MM.1S (cell line): ENCODE results near the gene CDKN2AIP.
"Not testable (repeated sequence)": the region's sequence is repeated elsewhere in the genome, so short reads cannot be mapped to it uniquely, and the experiment has no call there.

ENCODE experiments used
- DNase-seq: peaks from one replicate; pipeline ENCODE4 v3.0.0-alpha.2; 2015
- H2AFZ ChIP-seq: fragments of 300-600 bp; sonication (generic); 2 replicates; pipeline ENCODE4 v1.6.0; 2016; ENCODE audit warnings: antibody characterized with exemption, low read length
- H3F3A ChIP-seq: fragments of 300-600 bp; sonication (generic); 2 replicates; pipeline ENCODE4 v1.6.1; 2016; ENCODE audit warnings: mild to moderate bottlenecking, antibody characterized with exemption, low read length, moderate library complexity, mixed read lengths; ENCODE audit not compliant: insufficient read depth
- H3K27ac ChIP-seq: fragments of 300-600 bp; sonication (generic); 2 replicates; pipeline ENCODE4 v1.5.1; 2016; ENCODE audit warnings: mild to moderate bottlenecking, low read length
- H3K27me3 ChIP-seq: fragments of 300-600 bp; sonication (generic); replicated peaks from 2 replicates; pipeline ENCODE4 v1.6.0; 2016; ENCODE audit warnings: low read length; ENCODE audit not compliant: insufficient read depth
- H3K36me3 ChIP-seq: fragments of 300-600 bp; sonication (generic); replicated peaks from 2 replicates; pipeline ENCODE4 v1.6.1; 2016; ENCODE audit warnings: mild to moderate bottlenecking, low read length, mixed read lengths; ENCODE audit not compliant: insufficient read depth
- H3K4me1 ChIP-seq: fragments of 300-600 bp; sonication (generic); 2 replicates; pipeline ENCODE4 v1.6.1; 2016; ENCODE audit warnings: low read length, mixed read lengths
- H3K4me2 ChIP-seq: fragments of 300-600 bp; sonication (generic); 2 replicates; pipeline ENCODE4 v1.6.0; 2016; ENCODE audit warnings: low read depth, low read length
- H3K4me3 ChIP-seq: fragments of 300-600 bp; sonication (generic); 2 replicates; pipeline ENCODE4 v1.5.1; 2016; ENCODE audit warnings: low read length, mixed read lengths
- H3K79me2 ChIP-seq: fragments of 300-600 bp; sonication (generic); 2 replicates; pipeline ENCODE4 v1.6.1; 2016; ENCODE audit warnings: mixed run types, low read length, mixed read lengths
- H3K9ac ChIP-seq: fragments of 300-600 bp; sonication (generic); 2 replicates; pipeline ENCODE4 v1.6.1; 2016; ENCODE audit warnings: low read length, mixed read lengths
- H3K9me2 ChIP-seq: fragments of 300-600 bp; sonication (generic); replicated peaks from 2 replicates; pipeline ENCODE4 v1.6.1; 2016; ENCODE audit warnings: mild to moderate bottlenecking, low read length, mixed read lengths; ENCODE audit not compliant: insufficient read depth
- H3K9me3 ChIP-seq: fragments of 300-600 bp; sonication (generic); replicated peaks from 2 replicates; pipeline ENCODE4 v1.6.1; 2016; ENCODE audit warnings: mild to moderate bottlenecking, low read length, mixed read lengths; ENCODE audit not compliant: insufficient read depth
- H4K20me1 ChIP-seq: fragments of 300-600 bp; sonication (generic); 2 replicates; pipeline ENCODE4 v1.6.1; 2016; ENCODE audit warnings: mild to moderate bottlenecking, low read length, moderate library complexity, mixed read lengths; ENCODE audit not compliant: insufficient read depth
- CTCF ChIP-seq: fragments of 300-600 bp; sonication (generic); IDR thresholded peaks from 2 replicates; pipeline ENCODE4 v1.5.1; 2016; ENCODE audit warnings: antibody characterized with exemption, low read length, mixed read lengths
- EZH2 ChIP-seq: fragments of 300-600 bp; sonication (generic); optimal IDR thresholded peaks from 2 replicates; pipeline ENCODE3; 2017; ENCODE audit warnings: low read depth, mild to moderate bottlenecking, antibody characterized with exemption, low read length, mixed read lengths
- EZH2phosphoT487 ChIP-seq: fragments of 300-600 bp; sonication (generic); IDR thresholded peaks from 2 replicates; pipeline ENCODE4 v1.6.1; 2018; ENCODE audit warnings: antibody characterized with exemption, low read length

Gene CDKN2AIP

GRCh38 chr4:183455431-183456195 is 11.2 kb downstream of the CDKN2AIP start:
- Histone ChIP-seq H3K4me1 (no peaks in the 10 kb centered on the region), H3K27me3 (no peaks in the 10 kb centered on the region), H3K79me2 (no peaks in the 10 kb centered on the region), H3K4me3 (no peak overlapping the region), H3K4me2 (no peak overlapping the region), H4K20me1 (no peaks in the 10 kb centered on the region), H3K27ac (no peak overlapping the region), H3K9me2 (no peaks in the 10 kb centered on the region), H3K36me3 (no peaks in the 10 kb centered on the region), H3K9ac (no peak overlapping the region), H3F3A (no peaks in the 10 kb centered on the region; the same call in 1 of the 2 replicates), H2AFZ (no peak overlapping the region), H3K9me3 (no peaks in the 10 kb centered on the region)
- TF ChIP-seq EZH2phosphoT487 (no peak), EZH2 (no peak), CTCF (no peak)
- DNase-seq: no peak

GRCh38 chr4:183458005-183458404 is 13.6 kb downstream of the CDKN2AIP start:
- H3F3A ChIP-seq: no peaks in the 10 kb centered on the region
- H3K9me2 ChIP-seq: no peaks in the 10 kb centered on the region
- no peak overlapping the region for H3K4me2 ChIP-seq
- H3K27ac ChIP-seq: no peak overlapping the region
- TF ChIP-seq EZH2phosphoT487: no peak
- no peak for TF ChIP-seq CTCF
- TF ChIP-seq EZH2: no peak
- H3K9me3 ChIP-seq: no peaks in the 10 kb centered on the region
- H3K4me3 ChIP-seq: no peak overlapping the region
- no peak overlapping the region for H2AFZ ChIP-seq
- H4K20me1 ChIP-seq: no peaks in the 10 kb centered on the region
- H3K36me3 ChIP-seq: no peaks in the 10 kb centered on the region
- DNase-seq: no peak
- no peaks in the 10 kb centered on the region for H3K27me3 ChIP-seq
- no peaks in the 10 kb centered on the region for H3K4me1 ChIP-seq
- H3K9ac ChIP-seq: no peak overlapping the region
- H3K79me2 ChIP-seq: no peaks in the 10 kb centered on the region

- not testable (repeated sequence) for H2AFZ ChIP-seq, H3K27me3 ChIP-seq, H3K4me1 ChIP-seq, H3K9ac ChIP-seq, H3K36me3 ChIP-seq, DNase-seq, H3K4me3 ChIP-seq, H3F3A ChIP-seq, H3K9me2 ChIP-seq, H3K4me2 ChIP-seq, H3K79me2 ChIP-seq, H3K9me3 ChIP-seq, H4K20me1 ChIP-seq, H3K27ac ChIP-seq
Observed at GRCh38 chr4:183463903-183464619, 19.6 kb downstream of the CDKN2AIP start.

DNA sequence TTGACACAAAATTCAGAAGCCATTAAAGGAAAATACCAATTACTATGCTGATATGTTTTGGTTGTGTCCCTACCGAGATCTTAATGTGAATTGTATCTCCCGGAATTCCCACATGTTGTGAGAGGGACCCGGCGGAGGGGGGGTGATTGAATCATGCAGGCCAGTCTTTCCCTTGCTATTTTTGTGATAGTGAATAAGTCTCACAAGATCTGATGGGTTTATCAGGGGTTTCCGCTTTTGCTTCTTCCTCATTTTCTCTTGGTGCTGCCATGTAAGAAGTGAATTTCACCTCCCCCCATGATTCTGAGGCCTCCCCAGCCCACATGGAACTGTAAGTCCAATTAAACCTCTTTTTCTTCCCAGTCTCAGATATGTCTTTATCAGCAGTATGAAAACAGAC is 21.4 kb downstream of the CDKN2AIP start:
- H3K4me1 ChIP-seq, DNase-seq, H3K9me2 ChIP-seq, H3K4me2 ChIP-seq, H3K9ac ChIP-seq, H2AFZ ChIP-seq, H3F3A ChIP-seq, H3K27ac ChIP-seq, H3K36me3 ChIP-seq, H3K4me3 ChIP-seq, H4K20me1 ChIP-seq, H3K27me3 ChIP-seq, H3K9me3 ChIP-seq, H3K79me2 ChIP-seq: not testable (repeated sequence)
